GM18519 (cell line): Measurements from ENCODE around the gene DLX6.

ENCODE experiments used
- ATAC-seq: cut with Tn5 transposase; IDR thresholded peaks from one replicate; pipeline ENCODE4 v1.9.1; 2021; ENCODE audit warnings: mild to moderate bottlenecking, moderate library complexity; ENCODE audit not compliant: unreplicated experiment, low FRiP score

DLX6 gene

GRCh38 chr7:97005183-97006054 lies at the start of gene DLX6:
TSS of gene DLX6 (plus strand) at chr7:97005553. CDS start at chr7:97005978, 425 bp downstream.
- no peak for ATAC-seq

DNA sequence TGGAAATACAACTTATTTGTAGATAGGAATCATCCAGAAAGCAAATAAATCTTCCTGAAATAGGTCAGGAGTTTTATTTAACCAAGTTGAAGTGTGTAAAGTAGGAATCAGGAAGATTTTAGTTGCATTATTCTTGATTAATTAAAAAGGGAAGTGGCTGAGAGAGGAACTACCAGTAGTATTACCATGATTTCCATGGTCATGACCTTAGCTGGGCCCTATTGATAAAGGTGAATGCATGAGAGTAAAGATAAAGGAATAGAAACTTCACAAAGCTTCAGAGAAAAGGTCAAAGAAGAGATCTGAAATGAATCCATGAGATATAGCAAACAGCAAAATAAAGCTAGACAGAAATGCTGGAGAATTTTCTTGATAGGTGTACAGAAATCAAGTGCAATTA lies 46.2 kb upstream of the DLX6 start:
- ATAC-seq: no peak

DNA sequence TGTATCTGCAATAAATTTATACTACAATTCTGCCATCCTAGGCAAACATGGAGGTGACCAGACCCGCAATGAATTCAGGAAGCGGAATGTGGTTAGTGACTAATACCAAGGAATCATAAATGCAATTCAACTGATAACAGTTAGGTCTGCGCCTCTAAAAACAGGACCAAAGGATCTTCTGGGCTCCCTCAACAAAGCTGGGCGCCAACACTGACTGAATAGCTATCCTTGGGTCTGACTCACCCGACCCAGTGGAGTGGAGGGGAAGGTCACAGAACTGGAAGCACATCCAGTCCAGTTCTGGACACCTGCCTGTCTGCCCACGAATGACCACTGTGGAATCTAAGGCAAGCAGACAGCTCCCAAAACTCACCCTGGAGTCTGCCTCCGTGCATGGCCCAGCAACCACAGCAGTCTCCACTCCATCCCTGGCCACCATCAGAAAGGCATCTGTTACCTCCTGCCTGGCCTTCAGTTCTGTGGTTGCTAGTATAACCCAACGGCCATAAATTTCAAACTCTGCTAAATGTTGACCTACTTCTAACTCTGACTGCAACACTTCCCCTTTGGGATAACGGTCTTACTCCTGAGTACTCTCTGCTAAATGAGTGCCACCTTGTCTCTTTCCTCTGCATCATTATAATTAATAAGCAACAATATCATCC lies 43.0 kb upstream of the DLX6 start:
- no peak for ATAC-seq

- no peak for ATAC-seq
Observed at GRCh38 chr7:96968981-96969380, 36.4 kb upstream of the DLX6 start.

- ATAC-seq: no peak
Observed at GRCh38 chr7:96970739-96971138, 34.6 kb upstream of the DLX6 start.

- ATAC-seq: no peak
Observed at GRCh38 chr7:96973986-96974385, 31.4 kb upstream of the DLX6 start.

DNA sequence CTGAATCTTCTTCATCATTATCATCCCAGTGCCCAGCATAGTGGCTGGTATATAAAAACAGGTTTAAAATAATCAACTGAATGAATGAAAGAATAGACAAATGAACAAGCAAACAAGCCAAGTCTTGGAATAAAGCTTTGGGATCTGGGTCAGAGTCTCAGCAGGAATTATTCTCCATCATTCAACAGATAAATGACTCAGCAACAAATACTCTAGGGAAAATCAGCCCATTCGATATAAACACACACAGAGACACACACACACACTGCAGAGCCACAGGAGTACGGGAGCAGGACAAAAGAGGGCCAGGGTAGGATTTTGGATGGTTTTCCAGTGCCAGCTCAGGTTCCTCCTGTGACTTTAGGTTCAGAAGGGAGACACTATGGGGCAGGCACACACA lies 29.2 kb upstream of the DLX6 start:
- no peak for ATAC-seq

DNA sequence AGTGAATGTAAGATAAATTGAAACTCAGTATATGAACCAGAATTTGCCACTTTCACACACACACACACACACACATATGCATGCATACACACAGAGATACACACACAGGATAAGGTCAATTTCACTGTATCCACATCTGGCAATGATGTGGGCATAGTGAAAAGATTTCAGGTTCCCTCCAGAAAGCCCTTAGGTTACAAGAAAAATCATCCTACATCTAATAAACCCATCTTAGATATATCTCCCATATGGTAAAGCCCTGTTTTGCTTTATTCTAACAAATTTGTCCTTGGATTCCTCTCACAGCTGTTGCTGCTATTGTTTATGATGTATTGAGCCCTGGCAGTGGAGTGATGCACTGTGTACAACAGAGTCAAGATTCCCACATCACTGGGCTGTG lies 27.9 kb upstream of the DLX6 start:
- ATAC-seq: no peak

GRCh38 chr7:96979551-96980276 lies 25.6 kb upstream of the DLX6 start:
- ATAC-seq: no peak

DNA sequence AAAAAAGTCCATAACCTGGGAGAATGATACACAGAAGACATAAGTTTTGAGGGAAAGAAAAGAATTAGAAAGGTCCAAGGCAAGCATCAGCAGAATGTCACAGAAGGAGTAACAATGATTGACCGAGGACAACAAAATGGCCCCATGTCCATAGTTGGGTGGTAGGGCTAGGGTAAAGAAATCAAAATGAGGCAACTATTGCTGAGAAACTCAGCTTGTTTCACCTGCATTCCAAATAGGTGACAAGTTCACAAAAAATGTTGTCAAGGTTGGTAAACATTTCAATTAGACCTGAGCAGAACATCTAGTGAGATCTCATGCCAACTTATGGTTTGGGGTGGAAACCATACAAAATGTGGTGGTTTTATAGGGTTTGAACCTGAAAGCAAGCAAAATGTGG lies 22.8 kb upstream of the DLX6 start:
- ATAC-seq: no peak

- no peak for ATAC-seq
Observed at GRCh38 chr7:96985992-96986391, 19.4 kb upstream of the DLX6 start.

GRCh38 chr7:96986901-96987300 lies 18.5 kb upstream of the DLX6 start:
- ATAC-seq: no peak

DNA sequence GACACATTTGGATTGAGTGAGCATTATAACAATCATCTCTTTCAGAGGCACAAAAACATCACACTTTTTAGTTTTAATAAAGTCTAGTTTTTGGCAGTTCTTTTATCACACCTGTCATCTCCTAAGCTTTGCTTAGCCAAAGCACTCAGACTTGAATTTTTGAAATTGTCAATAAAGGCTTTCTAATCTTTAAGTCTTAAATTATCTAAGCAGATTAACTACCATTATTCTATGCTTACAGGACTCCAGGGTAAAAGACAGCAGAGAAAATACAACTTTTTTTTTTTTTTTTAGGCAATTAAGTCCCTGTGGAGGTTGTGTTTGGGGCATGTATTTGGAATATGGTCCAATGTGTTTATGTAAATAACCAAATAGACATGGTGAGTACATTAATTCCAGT lies 17.6 kb upstream of the DLX6 start:
- ATAC-seq: no peak

DNA sequence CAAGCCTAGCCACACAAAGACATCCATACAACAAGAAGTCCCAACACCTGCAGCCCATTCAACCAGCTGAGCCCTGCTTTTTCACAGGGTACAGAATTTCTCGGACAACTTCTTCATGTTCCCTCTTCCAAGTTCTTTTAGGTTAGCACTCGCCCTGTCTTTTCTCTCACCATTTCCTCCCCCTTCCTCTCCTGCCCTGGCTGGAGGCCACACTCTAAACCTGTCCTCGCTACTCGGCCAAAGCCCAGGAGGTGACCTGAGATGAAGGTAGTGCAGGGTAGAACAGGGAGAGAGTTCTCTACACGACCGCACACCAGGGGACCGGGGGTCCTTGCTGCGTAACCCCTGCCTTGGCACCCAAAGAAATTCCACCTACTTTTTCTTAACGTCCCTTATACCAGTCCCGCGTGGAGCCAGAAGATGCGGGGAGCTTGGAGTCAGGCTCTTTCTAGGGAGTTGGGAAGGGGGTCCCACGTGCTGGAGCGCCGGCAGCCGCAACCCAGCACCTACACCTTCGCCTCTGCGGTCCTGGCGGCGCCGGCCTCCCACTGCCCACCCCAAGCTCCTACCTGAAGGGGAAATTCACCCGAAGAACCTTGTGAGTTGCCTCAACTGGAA lies 16.0 kb upstream of the DLX6 start:
- no peak for ATAC-seq

DNA sequence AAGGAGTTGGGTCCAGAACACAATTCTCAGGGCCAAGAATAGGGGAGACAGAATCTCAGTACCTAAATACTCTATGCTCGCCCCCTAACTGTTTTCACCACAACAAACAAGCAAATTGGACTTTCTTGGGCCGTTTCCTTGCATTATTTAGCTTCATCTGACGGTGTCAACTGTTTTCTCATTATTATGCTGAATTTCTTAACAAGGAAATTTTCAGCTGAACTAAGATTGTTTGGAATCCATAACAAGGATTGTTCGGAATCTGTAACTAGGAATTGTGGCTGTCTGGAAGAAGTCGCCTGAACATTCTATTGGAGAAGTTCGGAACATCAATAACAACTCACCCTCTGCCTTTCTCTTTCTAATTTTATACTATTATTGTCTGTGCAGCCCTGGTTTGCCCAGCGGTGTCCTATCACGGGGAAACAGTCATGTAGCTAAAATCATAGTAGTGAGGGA lies 15.5 kb upstream of the DLX6 start:
- no peak for ATAC-seq

DNA sequence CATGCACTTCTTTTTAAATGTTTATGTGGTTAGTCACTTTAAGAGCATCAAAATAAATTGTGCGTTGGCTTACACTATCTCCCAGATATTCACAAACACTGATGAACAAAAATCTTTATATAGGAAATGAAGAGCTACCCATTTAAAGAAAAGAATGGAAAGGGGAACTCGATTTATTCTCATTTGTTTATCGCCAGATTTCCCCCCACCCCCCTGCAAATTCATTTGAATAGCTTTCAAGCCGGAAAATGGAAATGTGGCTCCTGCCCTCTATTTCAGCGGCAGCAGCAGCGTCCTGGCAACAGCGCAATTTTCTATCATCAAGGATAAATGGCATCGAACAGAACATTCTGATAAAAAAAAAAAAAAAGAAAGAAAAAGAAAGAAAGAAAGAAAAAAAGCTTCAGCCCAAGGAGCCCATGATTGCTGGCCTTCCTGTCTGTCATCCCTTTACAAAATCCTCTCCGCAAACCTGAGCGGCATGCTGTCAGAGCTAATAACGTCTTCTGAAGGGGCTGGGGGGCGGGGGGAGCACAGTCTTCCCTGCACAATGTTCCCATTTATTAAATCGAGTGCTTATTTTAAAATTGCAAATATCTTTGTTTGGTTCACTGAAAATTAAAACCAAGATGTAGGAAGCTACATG lies 13.7 kb upstream of the DLX6 start:
- ATAC-seq: no peak

GRCh38 chr7:96992192-96993005 lies 13.0 kb upstream of the DLX6 start:
- no peak for ATAC-seq

- no peak for ATAC-seq
Observed at GRCh38 chr7:96993094-96993865, 12.1 kb upstream of the DLX6 start.

DNA sequence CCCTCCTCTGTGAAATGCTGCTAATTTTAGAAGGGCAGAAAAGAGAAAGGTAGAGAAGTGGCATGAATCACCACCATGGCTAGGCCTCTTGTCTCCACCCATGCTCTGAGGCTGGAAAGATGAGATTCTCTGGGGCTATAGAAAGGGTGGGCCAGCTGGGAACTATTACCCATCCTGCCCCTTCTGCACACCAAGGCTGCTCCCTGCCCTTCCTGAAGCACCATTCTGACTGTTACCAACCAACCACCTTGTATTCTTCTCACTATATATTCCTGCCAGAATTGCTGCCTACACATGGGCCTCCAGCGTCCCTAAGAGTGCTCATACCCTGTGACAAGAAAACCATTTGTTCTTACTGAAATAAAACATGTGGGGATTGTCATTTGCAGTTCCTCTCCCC lies 11.4 kb upstream of the DLX6 start:
- no peak for ATAC-seq
